WTC11 (cell line): Measurements from ENCODE around the gene CASKIN2. TPM values are rescaled to one million over a fixed set of nuclear protein-coding genes. Genes with fewer than 3 reads are reported as not detected.
A peak's percentile ranks its signal among the peaks of the same experiment; 100 is the strongest.

Experiments
- ATAC-seq: fragments of 200-7000 bp; cut with Tn5 transposase; 2 replicates; pipeline ENCODE4 v1.10.0; 2021; ENCODE audit warnings: mild to moderate bottlenecking, moderate library complexity
- CTCF ChIA-PET: fragments of 300-600 bp; sonication (Branson Sonifier 250); formaldehyde crosslinking; loops from one replicate; lab custom pipeline; 2021; ENCODE audit warnings: antibody characterized with exemption; lab: Charles Lee
- POLR2A ChIA-PET: fragments of 350-600 bp; sonication (Branson Sonifier 250); formaldehyde crosslinking; loops from one replicate; lab custom pipeline; 2021; ENCODE audit warnings: antibody characterized with exemption; lab: Charles Lee
- DNase-seq: peaks from one replicate; pipeline ENCODE4 v3.0.0; 2021; ENCODE audit warnings: low spot score
- H3K27ac Mint-ChIP-seq: 2 replicates; pipeline ENCODE4 v1.8.0; 2021; ENCODE audit warnings: mixed read lengths
- H3K27me3 Mint-ChIP-seq: 2 replicates; pipeline ENCODE4 v1.8.0; 2021; ENCODE audit warnings: low read depth, mild to moderate bottlenecking, moderate library complexity, mixed read lengths
- H3K36me3 Mint-ChIP-seq: 2 replicates; pipeline ENCODE4 v1.8.0; 2021; ENCODE audit warnings: mixed read lengths
- H3K4me1 Mint-ChIP-seq: 2 replicates; pipeline ENCODE4 v1.8.0; 2022; ENCODE audit warnings: mixed read lengths
- H3K4me3 Mint-ChIP-seq: 2 replicates; pipeline ENCODE4 v1.8.0; 2021; ENCODE audit warnings: mild to moderate bottlenecking, moderate library complexity, mixed read lengths
- H3K9me3 Mint-ChIP-seq: 2 replicates; pipeline ENCODE4 v1.8.0; 2021; ENCODE audit warnings: mixed read lengths
- CREB1 ChIP-seq: sonication (generic); formaldehyde crosslinking; IDR thresholded peaks from 2 replicates; pipeline ENCODE4 v1.8.0; 2023; ENCODE audit warnings: mild to moderate bottlenecking, missing genetic modification reagents
- CTCF ChIP-seq: fragments of 200-600 bp; IDR thresholded peaks from 2 replicates; pipeline ENCODE4 v1.8.0; 2022; ENCODE audit warnings: antibody characterized with exemption
- FOXK1 ChIP-seq: sonication (generic); formaldehyde crosslinking; IDR thresholded peaks from 2 replicates; pipeline ENCODE4 v1.8.0; 2022; ENCODE audit warnings: mild to moderate bottlenecking, moderate library complexity, missing genetic modification reagents
- IRF1 ChIP-seq: sonication (generic); formaldehyde crosslinking; IDR thresholded peaks from 2 replicates; pipeline ENCODE4 v1.8.0; 2023; ENCODE audit warnings: missing genetic modification reagents
- IRF2 ChIP-seq: sonication (generic); formaldehyde crosslinking; IDR thresholded peaks from 2 replicates; pipeline ENCODE4 v1.8.0; 2022; ENCODE audit warnings: low read depth, missing genetic modification reagents, borderline replicate concordance
- JUN ChIP-seq: sonication (generic); formaldehyde crosslinking; IDR thresholded peaks from 2 replicates; pipeline ENCODE4 v1.8.0; 2023; ENCODE audit warnings: mild to moderate bottlenecking, missing genetic modification reagents
- KAT7 ChIP-seq: sonication (generic); formaldehyde crosslinking; IDR thresholded peaks from 2 replicates; pipeline ENCODE4 v1.8.1; 2023; ENCODE audit warnings: missing genetic modification reagents, mild to moderate bottlenecking, borderline replicate concordance
- MYBL2 ChIP-seq: sonication (generic); formaldehyde crosslinking; IDR thresholded peaks from 2 replicates; pipeline ENCODE4 v1.8.1; 2023; ENCODE audit warnings: mild to moderate bottlenecking, moderate library complexity, missing genetic modification reagents
- NFE2L1 ChIP-seq: sonication (generic); formaldehyde crosslinking; IDR thresholded peaks from 2 replicates; pipeline ENCODE4 v1.8.1; 2023; ENCODE audit warnings: missing genetic modification reagents
- NFYB ChIP-seq: sonication (generic); formaldehyde crosslinking; conservative IDR thresholded peaks from 2 replicates; pipeline ENCODE4 v1.8.0; 2022; ENCODE audit warnings: low read depth, missing genetic modification reagents
- NR2C2 ChIP-seq: sonication (generic); formaldehyde crosslinking; IDR thresholded peaks from 2 replicates; pipeline ENCODE4 v1.8.0; 2022; ENCODE audit warnings: mild to moderate bottlenecking, missing genetic modification reagents
- SMAD4 ChIP-seq: sonication (generic); formaldehyde crosslinking; IDR thresholded peaks from 2 replicates; pipeline ENCODE4 v1.8.0; 2022; ENCODE audit warnings: mild to moderate bottlenecking, missing genetic modification reagents
- USF2 ChIP-seq: sonication (generic); formaldehyde crosslinking; IDR thresholded peaks from 2 replicates; pipeline ENCODE4 v1.8.1; 2023; ENCODE audit warnings: mild to moderate bottlenecking, missing genetic modification reagents, moderate library complexity
- ZBTB21 ChIP-seq: sonication (generic); formaldehyde crosslinking; IDR thresholded peaks from 2 replicates; pipeline ENCODE4 v1.8.1; 2023; ENCODE audit warnings: mild to moderate bottlenecking, missing genetic modification reagents, borderline replicate concordance
- ZNF219 ChIP-seq: sonication (generic); formaldehyde crosslinking; IDR thresholded peaks from 2 replicates; pipeline ENCODE4 v1.8.0; 2023; ENCODE audit warnings: missing genetic modification reagents, mild to moderate bottlenecking, borderline replicate concordance
- ZNF232 ChIP-seq: sonication (generic); formaldehyde crosslinking; IDR thresholded peaks from 2 replicates; pipeline ENCODE4 v1.8.0; 2022; ENCODE audit warnings: mild to moderate bottlenecking, missing genetic modification reagents
- ZNF281 ChIP-seq: sonication (generic); formaldehyde crosslinking; IDR thresholded peaks from 2 replicates; pipeline ENCODE4 v1.8.0; 2023; ENCODE audit warnings: mild to moderate bottlenecking, missing genetic modification reagents
- total RNA-seq: library from RNA; stranded (reverse); gene quantifications from 3 replicates; pipeline ENCODE4 v1.2.3, GENCODE V29; 2021
- TF ChIP-seq, protein P1 (sequence below): sonication (generic); formaldehyde crosslinking; IDR thresholded peaks from 2 replicates; pipeline ENCODE4 v1.8.0; 2022; ENCODE audit warnings: mild to moderate bottlenecking, missing genetic modification reagents
- TF ChIP-seq, protein P2 (sequence below): sonication (generic); formaldehyde crosslinking; IDR thresholded peaks from 2 replicates; pipeline ENCODE4 v1.8.0; 2022; ENCODE audit warnings: mild to moderate bottlenecking, missing genetic modification reagents
- TF ChIP-seq, protein P3 (sequence below): sonication (generic); formaldehyde crosslinking; IDR thresholded peaks from 2 replicates; pipeline ENCODE4 v1.8.0; 2022; ENCODE audit warnings: mild to moderate bottlenecking, missing genetic modification reagents
- TF ChIP-seq, protein P4 (sequence below): sonication (generic); formaldehyde crosslinking; IDR thresholded peaks from 2 replicates; pipeline ENCODE4 v1.8.0; 2022; ENCODE audit warnings: mild to moderate bottlenecking, missing genetic modification reagents
- TF ChIP-seq, protein P5 (sequence below): sonication (generic); formaldehyde crosslinking; IDR thresholded peaks from 2 replicates; pipeline ENCODE4 v1.8.1; 2022; ENCODE audit warnings: mild to moderate bottlenecking, moderate library complexity, missing genetic modification reagents

Gene CASKIN2
- total RNA-seq, 1 experiment from 2014 or later: 31.9 TPM

- no peak for ATAC-seq
- 0 out of 2 replicates have a peak overlapping the region, but pooled peaks have one; percentile 27 for H3K27ac Mint-ChIP-seq
- ChIA-PET POLR2A (no interaction called here), CTCF (no interaction called here)
- no peaks in the 10 kb centered on the region for H3K36me3 Mint-ChIP-seq
- H3K4me1 Mint-ChIP-seq: peaks cover 16% of the 10 kb centered on the region
- no peak overlapping the region for H3K4me3 Mint-ChIP-seq
- TF ChIP-seq IRF2 (no peak), JUN (CRISPR knock-in tag) (no peak), ZNF219 (CRISPR knock-in tag) (no peak)
- DNase-seq: no peak
- no peaks in the 10 kb centered on the region for H3K9me3 Mint-ChIP-seq
- no peaks in the 10 kb centered on the region for H3K27me3 Mint-ChIP-seq
Observed at GRCh38 chr17:75459246-75459589, 56.1 kb downstream of the CASKIN2 start.

DNA sequence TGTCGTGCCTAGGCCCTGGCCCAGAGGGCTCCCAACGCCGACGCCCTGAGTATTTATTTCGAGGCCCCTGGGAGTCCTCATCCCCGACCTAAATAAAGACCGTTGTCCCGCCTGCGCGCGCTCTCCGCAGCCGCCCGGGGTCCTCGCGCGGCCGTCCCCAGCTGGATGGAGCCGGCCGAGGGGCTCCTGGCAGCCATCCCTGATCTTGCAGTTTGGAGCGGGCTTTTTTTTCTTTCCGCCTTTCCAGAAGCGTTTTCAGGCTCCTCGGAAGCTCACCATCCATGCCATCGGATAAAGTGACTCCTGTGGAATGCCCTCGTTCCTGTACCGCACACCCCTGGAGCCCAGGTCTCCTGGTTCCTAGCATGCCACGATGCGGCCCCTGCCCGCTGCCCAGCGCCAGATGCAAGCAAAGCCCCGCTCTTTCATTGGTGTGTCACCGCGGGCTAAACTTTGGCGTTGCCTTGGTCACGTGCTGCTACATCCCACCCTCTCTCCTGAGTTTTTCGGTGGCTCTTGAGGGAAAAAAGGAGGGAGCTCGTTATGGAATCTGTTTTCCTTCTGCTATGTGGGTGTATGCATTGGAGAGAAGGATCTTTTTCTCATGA is 58.2 kb downstream of the CASKIN2 start:
- H3K27me3 Mint-ChIP-seq: no peaks in the 10 kb centered on the region
- TF ChIP-seq, protein P1, sequence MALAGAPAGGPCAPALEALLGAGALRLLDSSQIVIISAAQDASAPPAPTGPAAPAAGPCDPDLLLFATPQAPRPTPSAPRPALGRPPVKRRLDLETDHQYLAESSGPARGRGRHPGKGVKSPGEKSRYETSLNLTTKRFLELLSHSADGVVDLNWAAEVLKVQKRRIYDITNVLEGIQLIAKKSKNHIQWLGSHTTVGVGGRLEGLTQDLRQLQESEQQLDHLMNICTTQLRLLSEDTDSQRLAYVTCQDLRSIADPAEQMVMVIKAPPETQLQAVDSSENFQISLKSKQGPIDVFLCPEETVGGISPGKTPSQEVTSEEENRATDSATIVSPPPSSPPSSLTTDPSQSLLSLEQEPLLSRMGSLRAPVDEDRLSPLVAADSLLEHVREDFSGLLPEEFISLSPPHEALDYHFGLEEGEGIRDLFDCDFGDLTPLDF (CRISPR knock-in tag): 0 out of 2 replicates have a peak, but pooled peaks have one; percentile 37
- TF ChIP-seq CTCF (no peak), ZBTB21 (CRISPR knock-in tag) (no peak), NR2C2 (CRISPR knock-in tag) (no peak), USF2 (CRISPR knock-in tag) (peak; percentile 96), NFYB (CRISPR knock-in tag) (peak; percentile 50; the same call in 1 of the 2 replicates), KAT7 (CRISPR knock-in tag) (0 out of 2 replicates have a peak, but pooled peaks have one; percentile 40), ZNF232 (0 out of 2 replicates have a peak, but pooled peaks have one; percentile 61), NFE2L1 (peak; percentile 55; the same call in 1 of the 2 replicates), SMAD4 (no peak), FOXK1 (0 out of 2 replicates have a peak, but pooled peaks have one; percentile 54), MYBL2 (CRISPR knock-in tag) (peak; percentile 81; the same call in 1 of the 2 replicates), ZNF281 (CRISPR knock-in tag) (0 out of 2 replicates have a peak, but pooled peaks have one; percentile 57), CREB1 (CRISPR knock-in tag) (peak; percentile 38; the same call in 1 of the 2 replicates), IRF1 (CRISPR knock-in tag) (0 out of 2 replicates have a peak, but pooled peaks have one; percentile 47)
- TF ChIP-seq, protein P2, sequence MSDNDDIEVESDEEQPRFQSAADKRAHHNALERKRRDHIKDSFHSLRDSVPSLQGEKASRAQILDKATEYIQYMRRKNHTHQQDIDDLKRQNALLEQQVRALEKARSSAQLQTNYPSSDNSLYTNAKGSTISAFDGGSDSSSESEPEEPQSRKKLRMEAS (CRISPR knock-in tag): peak; percentile 82; the same call in 1 of the 2 replicates
- TF ChIP-seq, protein P3, sequence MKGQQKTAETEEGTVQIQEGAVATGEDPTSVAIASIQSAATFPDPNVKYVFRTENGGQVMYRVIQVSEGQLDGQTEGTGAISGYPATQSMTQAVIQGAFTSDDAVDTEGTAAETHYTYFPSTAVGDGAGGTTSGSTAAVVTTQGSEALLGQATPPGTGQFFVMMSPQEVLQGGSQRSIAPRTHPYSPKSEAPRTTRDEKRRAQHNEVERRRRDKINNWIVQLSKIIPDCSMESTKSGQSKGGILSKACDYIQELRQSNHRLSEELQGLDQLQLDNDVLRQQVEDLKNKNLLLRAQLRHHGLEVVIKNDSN: peak; percentile 97
- TF ChIP-seq, protein P4, sequence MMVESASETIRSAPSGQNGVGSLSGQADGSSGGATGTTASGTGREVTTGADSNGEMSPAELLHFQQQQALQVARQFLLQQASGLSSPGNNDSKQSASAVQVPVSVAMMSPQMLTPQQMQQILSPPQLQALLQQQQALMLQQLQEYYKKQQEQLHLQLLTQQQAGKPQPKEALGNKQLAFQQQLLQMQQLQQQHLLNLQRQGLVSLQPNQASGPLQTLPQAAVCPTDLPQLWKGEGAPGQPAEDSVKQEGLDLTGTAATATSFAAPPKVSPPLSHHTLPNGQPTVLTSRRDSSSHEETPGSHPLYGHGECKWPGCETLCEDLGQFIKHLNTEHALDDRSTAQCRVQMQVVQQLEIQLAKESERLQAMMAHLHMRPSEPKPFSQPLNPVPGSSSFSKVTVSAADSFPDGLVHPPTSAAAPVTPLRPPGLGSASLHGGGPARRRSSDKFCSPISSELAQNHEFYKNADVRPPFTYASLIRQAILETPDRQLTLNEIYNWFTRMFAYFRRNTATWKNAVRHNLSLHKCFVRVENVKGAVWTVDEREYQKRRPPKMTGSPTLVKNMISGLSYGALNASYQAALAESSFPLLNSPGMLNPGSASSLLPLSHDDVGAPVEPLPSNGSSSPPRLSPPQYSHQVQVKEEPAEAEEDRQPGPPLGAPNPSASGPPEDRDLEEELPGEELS (CRISPR knock-in tag): 0 out of 2 replicates have a peak, but pooled peaks have one; percentile 48
- TF ChIP-seq, protein P5, sequence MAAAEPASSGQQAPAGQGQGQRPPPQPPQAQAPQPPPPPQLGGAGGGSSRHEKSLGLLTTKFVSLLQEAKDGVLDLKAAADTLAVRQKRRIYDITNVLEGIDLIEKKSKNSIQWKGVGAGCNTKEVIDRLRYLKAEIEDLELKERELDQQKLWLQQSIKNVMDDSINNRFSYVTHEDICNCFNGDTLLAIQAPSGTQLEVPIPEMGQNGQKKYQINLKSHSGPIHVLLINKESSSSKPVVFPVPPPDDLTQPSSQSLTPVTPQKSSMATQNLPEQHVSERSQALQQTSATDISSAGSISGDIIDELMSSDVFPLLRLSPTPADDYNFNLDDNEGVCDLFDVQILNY: 0 out of 2 replicates have a peak, but pooled peaks have one; percentile 23
- peak overlapping the region; percentile 93 for H3K27ac Mint-ChIP-seq
- no peaks in the 10 kb centered on the region for H3K9me3 Mint-ChIP-seq
- POLR2A ChIA-PET: interaction anchor here (1.0 to 1.8 kb wide), 3 partner anchors 27 to 168 kb away, joined by 3 to 9 read pairs (median 4); partner anchors contain the start of genes GRB2 and SLC25A19
- CTCF ChIA-PET: interaction anchor here (0.8 to 2.6 kb wide), 12 partner anchors 10 to 293 kb away, joined by 3 to 15 read pairs (median 4); partner anchors contain the start of genes MIF4GD, MYO15B, SMIM5 and TSEN54
- peak overlapping the region; percentile 86 for H3K4me3 Mint-ChIP-seq
- peaks cover 16% of the 10 kb centered on the region for H3K4me1 Mint-ChIP-seq
- ATAC-seq: peak; percentile 38
- no peaks in the 10 kb centered on the region for H3K36me3 Mint-ChIP-seq
- DNase-seq: peak; percentile 67
